ENCODE measurements around the gene ZBTB46.

Gene ZBTB46

DNA sequence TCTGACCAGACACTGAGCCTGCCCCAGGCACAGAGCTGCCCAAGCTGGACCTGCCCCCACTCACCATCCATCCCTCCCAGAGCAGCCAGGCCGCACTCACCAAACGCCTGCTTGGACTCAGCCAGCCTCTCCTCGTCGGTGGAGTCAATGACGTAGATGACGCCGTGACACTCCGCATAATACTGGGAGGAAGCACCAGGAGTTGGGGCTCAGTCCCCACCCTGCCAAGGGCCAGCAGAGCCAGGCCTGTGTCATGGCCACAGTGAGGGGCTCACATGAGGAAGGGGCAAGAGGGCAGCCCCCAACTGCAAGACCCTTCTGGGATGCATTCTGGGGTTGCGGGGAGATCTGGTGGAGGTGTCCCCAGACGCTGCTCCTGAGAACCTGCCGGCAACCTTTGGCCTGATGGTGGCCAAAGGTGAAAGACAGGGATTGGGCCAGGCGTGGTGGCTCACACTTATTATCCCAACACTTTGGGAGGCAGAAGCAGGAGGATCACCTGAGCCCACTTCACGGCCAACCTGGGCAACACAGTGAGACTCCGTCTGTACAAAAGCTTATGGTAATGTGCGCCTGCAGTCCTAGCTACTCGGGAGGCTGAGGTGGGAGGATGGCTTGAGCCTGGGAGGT, 128.9 kb downstream of the ZBTB46 start:
- DNase-seq = no peak

DNA sequence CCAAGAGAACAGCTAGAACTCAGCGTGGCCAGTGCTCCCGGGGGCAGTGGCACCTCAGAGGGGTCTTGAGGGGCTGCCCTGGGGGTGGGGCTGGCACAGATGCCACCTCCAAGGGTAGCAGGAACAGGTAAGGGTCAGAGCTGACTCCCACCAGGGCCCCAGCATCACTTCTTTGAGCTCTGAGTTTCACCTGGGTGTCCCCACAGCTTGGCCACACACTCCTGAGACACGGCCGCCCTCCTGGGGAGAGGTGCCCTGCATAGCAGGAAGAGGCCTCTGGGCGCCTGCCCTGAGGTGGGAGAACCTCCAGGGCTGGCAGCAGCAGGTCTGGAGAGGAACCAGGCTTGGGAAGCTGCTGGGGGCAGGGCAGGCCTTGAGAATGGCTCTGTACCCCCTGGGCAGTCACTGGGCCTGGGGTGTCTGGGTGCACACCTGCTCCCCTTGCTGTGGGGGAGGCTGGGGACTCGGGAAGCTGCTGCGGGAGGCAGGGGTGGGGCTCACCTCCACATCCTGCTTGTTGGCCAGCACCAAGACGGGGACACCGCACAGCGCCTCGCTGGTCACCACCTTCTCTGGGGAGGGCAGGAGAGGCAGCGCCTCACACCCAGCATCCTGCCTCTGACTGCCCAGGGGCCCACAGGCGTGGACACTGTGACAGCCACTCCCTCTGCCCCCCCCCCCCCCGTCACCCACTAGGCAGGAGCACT, 129.6 kb downstream of the ZBTB46 start:
- no peak for DNase-seq

DNA sequence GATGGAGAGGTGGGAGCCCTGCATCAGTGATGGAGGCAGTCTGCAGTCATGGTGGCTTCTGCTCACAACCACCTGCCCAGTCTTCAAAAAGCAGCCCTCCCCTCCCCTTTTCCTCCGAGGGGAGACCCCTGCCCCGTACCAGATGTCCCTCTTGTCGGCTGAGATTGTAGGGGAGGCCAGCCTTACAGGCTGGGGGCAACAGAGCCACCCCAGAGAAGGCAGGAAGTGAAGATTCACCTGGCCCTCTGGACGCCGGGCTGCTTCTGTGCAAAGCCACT, 130.1 kb downstream of the ZBTB46 start:
- DNase-seq = no peak

DNA sequence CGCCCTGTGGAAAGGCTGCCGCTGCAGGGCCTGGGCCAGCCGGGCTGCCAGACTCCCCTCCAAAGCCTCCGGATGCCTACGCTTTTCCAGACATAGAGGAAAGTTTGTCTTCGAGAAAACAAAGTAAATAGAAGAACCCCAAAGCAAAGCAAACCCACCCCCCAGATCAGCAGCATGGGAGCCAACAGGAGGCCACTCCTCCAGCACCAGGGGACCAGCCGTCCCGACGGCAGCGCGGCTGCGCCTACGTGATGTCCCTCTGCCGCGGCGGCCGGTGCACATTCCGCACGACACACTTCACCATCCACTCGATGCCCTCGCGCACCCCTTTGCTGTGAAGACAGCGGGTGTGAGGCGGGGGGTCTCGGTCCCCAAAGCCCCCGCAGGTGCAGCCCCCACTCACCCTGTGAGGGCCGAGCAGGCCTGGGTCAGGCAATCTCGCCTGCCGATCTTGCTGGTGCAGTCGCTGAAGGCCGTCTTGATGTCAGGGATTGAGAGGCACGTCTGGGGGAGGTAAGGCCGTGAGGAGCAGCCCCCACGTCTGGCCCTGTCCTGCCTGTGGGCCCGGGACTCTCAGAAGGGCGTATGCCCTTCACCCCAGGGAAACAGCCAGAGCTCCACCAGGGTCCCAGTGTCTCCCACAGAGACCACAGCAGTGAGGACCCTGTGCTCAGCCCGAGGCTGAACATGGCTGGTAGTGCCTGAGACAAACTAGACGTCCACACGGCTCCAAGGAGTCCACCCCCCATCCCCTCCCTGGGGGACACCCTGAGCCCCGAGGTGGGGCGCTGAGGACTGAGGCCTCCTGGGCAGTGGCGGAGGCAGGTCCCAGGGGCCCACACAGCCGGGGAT, 130.6 kb downstream of the ZBTB46 start:
- DNase-seq = no peak

DNA sequence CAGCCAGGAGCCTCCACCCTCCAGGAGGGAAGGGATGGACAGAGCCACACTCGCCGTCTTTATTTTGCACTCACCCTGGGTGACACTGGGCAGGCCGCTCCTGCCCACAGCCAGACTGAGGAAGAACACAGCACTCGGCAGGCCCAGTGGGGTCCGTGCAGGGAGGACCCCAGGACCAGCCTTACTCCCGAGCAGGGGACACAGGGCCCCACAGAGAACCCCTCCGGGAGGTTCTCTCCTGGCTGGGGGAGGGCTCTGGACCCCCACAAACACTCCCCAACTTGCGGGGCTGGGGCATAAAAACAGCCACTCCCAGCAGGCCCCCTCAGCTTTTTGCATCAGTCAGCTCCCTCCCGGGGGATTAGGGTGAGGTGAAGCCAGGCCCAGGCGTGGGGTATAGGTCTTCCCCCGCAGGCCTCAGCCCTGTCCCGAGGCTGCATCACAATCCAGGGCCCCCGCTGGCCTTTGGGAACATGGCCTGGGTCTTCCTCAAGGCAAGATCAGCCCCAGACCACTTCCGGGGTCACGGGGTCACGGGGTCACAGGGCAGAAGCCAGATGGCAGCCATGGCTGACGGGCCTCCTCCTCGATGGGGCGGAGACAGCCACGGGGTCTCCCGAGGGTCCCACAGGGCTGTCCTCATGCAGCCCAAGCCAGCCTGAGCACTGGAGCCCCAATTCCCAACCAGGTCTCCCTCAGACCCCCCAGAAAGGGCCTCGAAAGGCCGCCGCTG, 131.4 kb downstream of the ZBTB46 start:
- no peak for DNase-seq

DNA sequence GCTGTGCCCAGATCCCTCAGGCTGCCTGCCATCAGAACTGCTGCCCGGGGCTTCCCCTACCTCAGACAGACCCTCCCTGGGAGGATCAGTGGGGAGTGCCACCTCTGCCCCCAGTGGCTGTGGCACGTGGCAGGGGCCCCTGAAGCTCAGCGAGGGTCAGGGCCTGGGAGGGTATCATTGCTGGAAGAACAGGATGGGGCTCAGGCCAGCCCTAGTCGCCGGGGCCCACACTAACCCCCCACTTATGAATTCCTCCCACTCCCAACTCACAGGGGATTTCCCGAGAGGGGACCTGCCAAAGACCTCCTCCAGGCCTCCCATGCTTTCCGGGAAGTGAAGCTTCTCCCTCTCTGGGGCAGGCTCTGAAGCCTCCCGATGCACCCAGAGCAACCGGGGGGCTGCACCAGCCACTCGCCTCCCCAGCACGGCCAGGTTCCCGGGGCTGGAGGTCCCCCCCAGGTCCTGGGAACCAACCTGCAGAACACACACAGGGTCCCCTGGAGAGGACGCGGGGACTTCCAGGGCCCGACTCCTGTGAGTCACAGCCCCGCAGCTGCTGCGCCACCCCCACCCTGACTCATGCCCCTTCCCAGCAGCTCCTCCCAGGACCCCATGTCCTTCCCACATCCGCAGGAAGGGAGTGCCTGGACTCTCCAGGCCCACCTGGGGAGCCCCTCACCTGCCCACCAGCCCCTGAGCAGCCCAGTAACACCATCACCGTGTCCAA, 132.2 kb downstream of the ZBTB46 start:
- DNase-seq = peak; percentile 58

DNA sequence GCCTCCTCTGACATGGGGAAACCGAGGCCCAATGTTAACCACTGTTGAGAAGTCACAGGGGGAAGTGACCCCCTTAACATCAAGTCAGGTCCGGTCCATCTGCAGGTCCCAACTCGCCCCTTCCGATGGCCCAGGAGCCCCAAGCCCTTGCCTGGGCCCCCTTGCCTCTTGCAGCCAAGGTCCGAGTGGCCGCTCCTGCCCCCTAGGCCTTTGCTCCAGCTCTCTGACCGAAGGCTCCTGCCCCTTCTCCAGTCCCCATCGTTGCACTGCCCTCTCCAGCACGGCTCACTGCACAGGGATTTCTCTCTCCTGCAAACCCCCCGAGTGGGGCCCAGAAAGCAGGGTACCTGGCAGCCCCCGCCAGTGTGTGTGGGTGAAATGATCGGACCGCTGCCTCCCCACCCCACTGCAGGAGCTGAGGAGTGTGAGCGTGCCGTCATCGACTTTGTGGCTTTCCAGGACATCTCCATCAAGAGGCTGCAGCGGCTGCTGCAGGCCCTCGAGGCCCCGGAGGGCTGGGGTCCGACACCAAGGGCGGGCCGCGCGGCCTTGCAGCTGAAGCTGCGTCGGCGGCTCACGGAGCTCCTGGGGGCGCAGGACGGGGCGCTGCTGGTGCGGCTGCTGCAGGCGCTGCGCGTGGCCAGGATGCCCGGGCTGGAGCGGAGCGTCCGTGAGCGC, 133.1 kb downstream of the ZBTB46 start:
- no peak for DNase-seq

DNA sequence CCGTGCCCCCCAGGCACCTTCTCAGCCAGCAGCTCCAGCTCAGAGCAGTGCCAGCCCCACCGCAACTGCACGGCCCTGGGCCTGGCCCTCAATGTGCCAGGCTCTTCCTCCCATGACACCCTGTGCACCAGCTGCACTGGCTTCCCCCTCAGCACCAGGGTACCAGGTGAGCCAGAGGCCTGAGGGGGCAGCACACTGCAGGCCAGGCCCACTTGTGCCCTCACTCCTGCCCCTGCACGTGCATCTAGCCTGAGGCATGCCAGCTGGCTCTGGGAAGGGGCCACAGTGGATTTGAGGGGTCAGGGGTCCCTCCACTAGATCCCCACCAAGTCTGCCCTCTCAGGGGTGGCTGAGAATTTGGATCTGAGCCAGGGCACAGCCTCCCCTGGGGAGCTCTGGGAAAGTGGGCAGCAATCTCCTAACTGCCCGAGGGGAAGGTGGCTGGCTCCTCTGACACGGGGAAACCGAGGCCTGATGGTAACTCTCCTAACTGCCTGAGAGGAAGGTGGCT, 133.7 kb downstream of the ZBTB46 start:
- DNase-seq = no peak

DNA sequence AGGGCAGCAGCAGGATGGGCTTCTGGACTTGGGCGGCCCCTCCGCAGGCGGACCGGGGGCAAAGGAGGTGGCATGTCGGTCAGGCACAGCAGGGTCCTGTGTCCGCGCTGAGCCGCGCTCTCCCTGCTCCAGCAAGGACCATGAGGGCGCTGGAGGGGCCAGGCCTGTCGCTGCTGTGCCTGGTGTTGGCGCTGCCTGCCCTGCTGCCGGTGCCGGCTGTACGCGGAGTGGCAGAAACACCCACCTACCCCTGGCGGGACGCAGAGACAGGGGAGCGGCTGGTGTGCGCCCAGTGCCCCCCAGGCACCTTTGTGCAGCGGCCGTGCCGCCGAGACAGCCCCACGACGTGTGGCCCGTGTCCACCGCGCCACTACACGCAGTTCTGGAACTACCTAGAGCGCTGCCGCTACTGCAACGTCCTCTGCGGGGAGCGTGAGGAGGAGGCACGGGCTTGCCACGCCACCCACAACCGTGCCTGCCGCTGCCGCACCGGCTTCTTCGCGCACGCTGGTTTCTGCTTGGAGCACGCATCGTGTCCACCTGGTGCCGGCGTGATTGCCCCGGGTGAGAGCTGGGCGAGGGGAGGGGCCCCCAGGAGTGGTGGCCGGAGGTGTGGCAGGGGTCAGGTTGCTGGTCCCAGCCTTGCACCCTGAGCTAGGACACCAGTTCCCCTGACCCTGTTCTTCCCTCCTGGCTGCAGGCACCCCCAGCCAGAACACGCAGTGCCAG, 134.3 kb downstream of the ZBTB46 start, which contains the start of gene TNFRSF6B:
Gene TNFRSF6B, plus strand, starts transcription at position 25 of the 729 bp plus-strand sequence. Its CDS starts 116 bp downstream, at position 141.
- DNase-seq = peak; percentile 22

DNA sequence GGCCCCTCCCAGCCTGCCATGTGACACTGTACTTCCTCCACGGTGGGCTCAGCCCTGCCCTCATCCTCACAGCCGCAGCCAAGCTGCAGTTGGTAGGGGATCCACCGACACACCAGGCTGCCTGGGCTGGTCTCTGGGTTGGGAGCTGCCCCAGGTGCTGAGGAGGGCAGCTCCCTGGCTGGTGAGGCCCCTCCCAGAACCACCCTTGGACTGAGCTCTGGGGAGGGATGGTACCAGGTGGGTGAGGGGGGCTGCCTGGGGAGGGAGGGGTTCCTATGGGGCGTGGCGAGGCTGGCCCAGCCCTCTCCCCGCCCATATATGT, 134.8 kb downstream of the ZBTB46 start:
- no peak for DNase-seq

DNA sequence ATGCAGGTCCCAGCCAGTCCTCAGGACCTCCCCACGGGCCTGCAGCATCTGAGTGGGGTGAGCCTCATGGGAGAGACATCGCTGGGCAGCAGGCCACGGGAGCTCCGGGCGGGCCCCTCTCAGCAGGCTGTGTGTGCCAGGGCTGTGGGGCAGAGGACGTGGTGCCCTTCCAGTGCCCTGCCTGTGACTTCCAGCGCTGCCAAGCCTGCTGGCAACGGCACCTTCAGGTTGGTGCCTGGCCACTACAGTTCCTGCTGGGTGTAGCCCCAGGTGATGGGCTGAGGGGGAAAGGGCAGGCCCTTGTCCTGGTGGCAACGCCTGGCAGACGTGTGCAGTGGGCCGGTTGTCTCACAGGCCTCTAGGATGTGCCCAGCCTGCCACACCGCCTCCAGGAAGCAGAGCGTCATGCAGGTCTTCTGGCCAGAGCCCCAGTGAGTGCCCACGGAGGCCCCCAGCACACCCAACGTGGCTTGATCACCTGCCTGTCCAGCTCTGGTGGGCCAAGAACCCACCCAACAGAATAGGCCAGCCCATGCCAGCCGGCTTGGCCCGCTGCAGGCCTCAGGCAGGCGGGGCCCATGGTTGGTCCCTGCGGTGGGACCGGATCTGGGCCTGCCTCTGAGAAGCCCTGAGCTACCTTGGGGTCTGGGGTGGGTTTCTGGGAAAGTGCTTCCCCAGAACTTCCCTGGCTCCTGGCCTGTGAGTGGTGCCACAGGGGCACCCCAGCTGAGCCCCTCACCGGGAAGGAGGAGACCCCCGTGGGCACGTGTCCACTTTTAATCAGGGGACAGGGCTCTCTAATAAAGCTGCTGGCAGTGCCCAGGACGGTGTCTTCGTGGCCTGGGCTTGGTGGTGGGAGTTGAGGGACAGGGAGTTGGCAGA, 135.4 kb downstream of the ZBTB46 start:
- DNase-seq = no peak

DNA sequence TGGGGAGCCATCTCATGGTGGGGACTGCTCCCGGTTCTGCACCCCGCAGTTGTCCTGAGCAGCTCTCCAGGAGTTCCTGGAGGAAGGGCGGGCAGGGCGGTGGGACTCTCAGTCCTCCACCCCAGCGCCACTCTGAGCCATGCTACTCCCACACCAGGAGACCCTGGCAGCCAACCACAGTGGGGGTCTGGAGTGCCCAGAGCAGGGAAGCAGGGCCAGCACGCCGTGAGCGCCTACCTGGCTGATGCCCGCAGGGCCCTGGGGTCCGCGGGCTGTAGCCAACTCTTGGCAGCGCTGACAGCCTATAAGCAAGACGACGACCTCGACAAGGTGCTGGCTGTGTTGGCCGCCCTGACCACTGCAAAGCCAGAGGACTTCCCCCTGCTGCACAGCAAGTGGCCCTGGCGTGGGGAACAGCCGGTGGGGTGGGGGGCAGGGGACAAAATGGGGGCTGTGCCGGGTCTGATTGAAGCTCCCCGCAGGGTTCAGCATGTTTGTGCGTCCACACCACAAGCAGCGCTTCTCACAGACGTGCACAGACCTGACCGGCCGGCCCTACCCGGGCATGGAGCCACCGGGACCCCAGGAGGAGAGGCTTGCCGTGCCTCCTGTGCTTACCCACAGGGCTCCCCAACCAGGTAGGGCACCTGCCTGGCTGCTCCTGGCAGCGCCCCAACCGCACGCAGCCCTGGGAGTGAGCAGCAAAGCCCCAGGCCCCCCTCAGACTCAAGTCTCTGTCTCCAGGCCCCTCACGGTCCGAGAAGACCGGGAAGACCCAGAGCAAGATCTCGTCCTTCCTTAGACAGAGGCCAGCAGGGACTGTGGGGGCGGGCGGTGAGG, 136.3 kb downstream of the ZBTB46 start:
- DNase-seq = no peak

DNA sequence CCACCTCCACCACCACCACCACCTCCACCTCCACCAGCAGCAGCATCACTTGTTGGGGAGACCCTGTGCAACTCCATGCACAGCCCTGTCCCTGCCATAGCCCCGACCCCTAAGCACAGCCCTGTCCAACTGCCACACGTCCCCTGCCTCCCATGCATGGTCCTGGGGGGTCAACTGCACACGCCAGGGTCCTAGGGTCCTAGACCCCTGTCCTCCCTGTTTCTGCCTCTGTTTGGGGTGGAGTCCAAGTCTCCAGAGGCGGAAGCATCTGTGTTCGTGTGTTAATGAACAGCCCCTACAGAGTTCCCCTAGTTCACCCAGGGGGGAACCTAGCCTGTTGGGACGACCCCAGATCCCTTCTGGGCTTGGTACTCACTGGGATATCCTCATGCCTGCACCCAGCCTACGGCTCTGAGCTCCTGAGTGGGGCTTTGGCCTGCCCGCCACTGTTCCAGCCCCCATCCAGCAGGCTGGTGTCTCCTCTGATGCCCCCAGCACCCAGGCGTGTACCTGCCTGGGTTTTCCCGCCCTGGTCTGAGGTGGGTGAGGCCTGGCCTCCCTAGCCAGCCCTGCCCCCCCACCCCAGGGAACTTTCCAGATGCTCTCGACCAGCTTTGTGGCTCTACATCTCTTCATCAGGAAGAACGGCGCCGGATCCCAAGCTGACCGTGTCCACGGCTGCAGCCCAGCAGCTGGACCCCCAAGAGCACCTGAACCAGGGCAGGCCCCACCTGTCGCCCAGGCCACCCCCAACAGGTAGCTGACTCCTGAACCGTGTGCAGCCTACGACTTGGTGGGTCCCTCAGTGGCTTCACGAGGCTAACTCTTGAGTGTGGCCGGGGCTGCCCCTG, 137.1 kb downstream of the ZBTB46 start:
- no peak for DNase-seq

Measured in activated CD4-positive, alpha-beta T cell treated with anti-CD3 and anti-CD28 coated beads, Interleukin-2, amount 50 U/mL, for 16 hours (primary cell).